Measurements from ENCODE around the gene CEP131.

Gene CEP131

GRCh38 chr17:81161536-81161935 lies 61.2 kb downstream of the CEP131 start:
- DNase-seq (ENCODE audit: insufficient read length, low spot score) (no peak), FAIRE-seq (no peak)
- no peak for TF ChIP-seq CTCF (IDR thresholded peaks at IDR 0.05; ENCODE audit: insufficient read depth, missing control alignments)

- DNase-seq (ENCODE audit: insufficient read length, low spot score) = no peak
- no peak for TF ChIP-seq CTCF (IDR thresholded peaks at IDR 0.05; ENCODE audit: insufficient read depth, missing control alignments)
- no peak for FAIRE-seq
These were observed 61.9 kb downstream of the CEP131 start for GRCh38 chr17:81160747-81161453.

- TF ChIP-seq CTCF (IDR thresholded peaks at IDR 0.05; ENCODE audit: insufficient read depth, missing control alignments) = no peak
- FAIRE-seq (no peak), DNase-seq (ENCODE audit: insufficient read length, low spot score) (no peak)
These were observed 62.5 kb downstream of the CEP131 start for GRCh38 chr17:81160306-81160705.

- no peak for TF ChIP-seq CTCF (IDR thresholded peaks at IDR 0.05; ENCODE audit: insufficient read depth, missing control alignments)
- no peak for DNase-seq (ENCODE audit: insufficient read length, low spot score)
- FAIRE-seq = no peak
These were observed 63.0 kb downstream of the CEP131 start for GRCh38 chr17:81159611-81160265.

- TF ChIP-seq CTCF (IDR thresholded peaks at IDR 0.05; ENCODE audit: insufficient read depth, missing control alignments) = no peak
- no peak for DNase-seq (ENCODE audit: insufficient read length, low spot score)
- no peak for FAIRE-seq
These were observed 63.8 kb downstream of the CEP131 start for GRCh38 chr17:81158688-81159590.

GRCh38 chr17:81157848-81158687 lies 64.7 kb downstream of the CEP131 start:
- FAIRE-seq (no peak), DNase-seq (ENCODE audit: insufficient read length, low spot score) (no peak)
- TF ChIP-seq CTCF (IDR thresholded peaks at IDR 0.05; ENCODE audit: insufficient read depth, missing control alignments) = no peak
